SK-N-SH (cell line): Measurements from ENCODE around the gene SUFU. TPM values are rescaled to one million over a fixed set of nuclear protein-coding genes. Genes with fewer than 3 reads are reported as not detected.

ENCODE experiments used
- CTCF ChIA-PET: fragments of 300-600, 350-600 bp; formaldehyde crosslinking; extraction: SDS; loops from one replicate; lab custom pipeline; 2021; lab: Yijun Ruan, JAX
- POLR2A ChIA-PET: fragments of 350-600 bp; sonication (Branson Sonifier 250); formaldehyde crosslinking; extraction: SDS; loops from one replicate; lab custom pipeline; 2020; ENCODE audit warnings: antibody characterized with exemption, inconsistent platforms; lab: Yijun Ruan, JAX
- DNase-seq: peaks from one replicate; pipeline ENCODE4 v3.0.0; 2012
- H2AFZ ChIP-seq: fragments of 200-600 bp; sonication (generic); 2 replicates; pipeline ENCODE4 v1.8.1; 2016; ENCODE audit warnings: antibody characterized with exemption, mild to moderate bottlenecking, low read depth
- H3F3A ChIP-seq: fragments of 200-600 bp; sonication (generic); replicated peaks from 2 replicates; pipeline ENCODE3; 2016; ENCODE audit warnings: antibody characterized with exemption, mild to moderate bottlenecking; ENCODE audit not compliant: insufficient read depth
- H3K27ac ChIP-seq, 2 experiments: fragments of 200-500 bp in 1 of 2; fragments of 200-600 bp in 1 of 2; sonication (Bioruptor generic) in 1 of 2; sonication (generic), shearing (Covaris generic) in 1 of 2; 2 replicates each; pipeline versions ENCODE4 v1.5.1 to v1.6.1; 2014 to 2016; ENCODE audit warnings: low read depth in 2 of 2, inconsistent platforms in 1 of 2, low read length in 1 of 2, mild to moderate bottlenecking in 1 of 2, mixed read lengths in 1 of 2
- H3K27me3 ChIP-seq: fragments of 200-600 bp; sonication (generic), shearing (Covaris generic); 2 replicates; pipeline ENCODE4 v1.6.1; 2016; ENCODE audit warnings: mixed run types; ENCODE audit not compliant: insufficient read depth
- H3K36me3 ChIP-seq, 2 experiments: fragments of 200-500 bp in 1 of 2; fragments of 200-600 bp in 1 of 2; sonication (Bioruptor generic) in 1 of 2; sonication (generic) in 1 of 2; replicated peaks in 1 of 2; 2 replicates each; pipeline versions ENCODE3 to v1.5.1; 2014 to 2016; ENCODE audit warnings: low read length in 1 of 2, mild to moderate bottlenecking in 1 of 2; ENCODE audit not compliant: insufficient read depth in 2 of 2, control insufficient read depth in 1 of 2
- H3K4me1 ChIP-seq, 2 experiments: fragments of 200-500 bp in 1 of 2; fragments of 200-600 bp in 1 of 2; sonication (Bioruptor generic) in 1 of 2; sonication (generic), shearing (Covaris generic) in 1 of 2; 2 replicates each; pipeline versions ENCODE4 v1.5.1 to v1.6.1; 2014 to 2016; ENCODE audit warnings: low read depth in 1 of 2, low read length in 1 of 2, mixed run types in 1 of 2; ENCODE audit not compliant: insufficient read depth in 2 of 2, control insufficient read depth in 1 of 2
- H3K4me2 ChIP-seq: fragments of 200-600 bp; sonication (generic), shearing (Covaris generic); 2 replicates; pipeline ENCODE4 v1.6.1; 2017; ENCODE audit warnings: mixed run types
- H3K4me3 ChIP-seq, 2 experiments: fragments of 200-500 bp in 1 of 2; fragments of 200-600 bp in 1 of 2; sonication (Bioruptor generic) in 1 of 2; sonication (generic), shearing (Covaris generic) in 1 of 2; 2 replicates each; pipeline versions ENCODE4 v1.5.1 to v1.8.1; 2014 to 2016; ENCODE audit warnings: low read depth in 2 of 2, inconsistent platforms in 1 of 2, low read length in 1 of 2, mild to moderate bottlenecking in 1 of 2, mixed read lengths in 1 of 2, moderate library complexity in 1 of 2
- H3K79me2 ChIP-seq: fragments of 200-600 bp; sonication (generic); 2 replicates; pipeline ENCODE4 v1.8.1; 2017; ENCODE audit warnings: mild to moderate bottlenecking; ENCODE audit not compliant: insufficient read depth
- H3K9ac ChIP-seq: fragments of 200-600 bp; sonication (generic); 2 replicates; pipeline ENCODE4 v1.6.1; 2017; ENCODE audit warnings: mixed run types
- H3K9me2 ChIP-seq: fragments of 200-600 bp; sonication (generic); 2 replicates; pipeline ENCODE4 v1.6.1; 2017; ENCODE audit warnings: mixed run types
- H3K9me3 ChIP-seq: fragments of 200-600 bp; sonication (generic); 2 replicates; pipeline ENCODE4 v1.6.1; 2017; ENCODE audit warnings: mixed run types, mild to moderate bottlenecking, moderate library complexity
- H4K20me1 ChIP-seq: fragments of 200-600 bp; sonication (generic); 2 replicates; pipeline ENCODE4 v1.6.1; 2017; ENCODE audit warnings: mild to moderate bottlenecking, mixed run types; ENCODE audit not compliant: insufficient read depth
- CHD2 ChIP-seq: fragments of 150-350 bp; IDR thresholded peaks from 2 replicates; pipeline ENCODE4 v1.6.1; 2018; ENCODE audit warnings: low read length; ENCODE audit not compliant: partially characterized antibody
- CTCF ChIP-seq: fragments of 200-600 bp; sonication (generic); IDR thresholded peaks from 2 replicates; pipeline ENCODE4 v1.6.1; 2017; ENCODE audit warnings: antibody characterized with exemption, mild to moderate bottlenecking, moderate library complexity
- EP300 ChIP-seq, 2 experiments: IDR thresholded peaks; 2 replicates each; pipeline versions ENCODE4 v1.4.0 to v1.6.1; 2012; ENCODE audit warnings: borderline replicate concordance in 1 of 2, low read depth in 1 of 2, low read length in 1 of 2
- GABPA ChIP-seq: IDR thresholded peaks from 2 replicates; pipeline ENCODE4 v1.4.0; 2012; ENCODE audit warnings: low read depth, mild to moderate bottlenecking
- GATA2 ChIP-seq: sonication (generic); formaldehyde crosslinking; IDR thresholded peaks from 2 replicates; pipeline ENCODE4 v1.5.0; 2020; ENCODE audit warnings: mild to moderate bottlenecking, missing genetic modification reagents
- IRF3 ChIP-seq: fragments of 150-350 bp; IDR thresholded peaks from 2 replicates; pipeline ENCODE4 v1.6.1; 2016; ENCODE audit warnings: mild to moderate bottlenecking, low read depth, low read length
- NRF1 ChIP-seq: IDR thresholded peaks from 2 replicates; pipeline ENCODE4 v1.6.1; 2012; ENCODE audit warnings: low read depth, mild to moderate bottlenecking, low read length
- SIN3A ChIP-seq: IDR thresholded peaks from 2 replicates; pipeline ENCODE4 v1.6.1; 2012; ENCODE audit warnings: low read depth, mild to moderate bottlenecking, low read length, moderate library complexity, borderline replicate concordance
- USF1 ChIP-seq: IDR thresholded peaks from 2 replicates; pipeline ENCODE4 v1.4.0; 2012; ENCODE audit warnings: low read depth, borderline replicate concordance
- YY1 ChIP-seq: IDR thresholded peaks from 2 replicates; pipeline ENCODE4 v1.4.0; 2012; ENCODE audit warnings: low read depth, mild to moderate bottlenecking
- WGBS: methylation state at CpG from one replicate; pipeline ENCODE4 v1.1.6; 2017; ENCODE audit warnings: low lambda C conversion rate; 5-methylcytosine and 5-hydroxymethylcytosine counted together
- polyA plus RNA-seq, 3 experiments: library from polyadenylated mRNA; depleted of rRNA; stranded (reverse); fragments of >200 nt; gene quantifications; 2 replicates each; pipeline ENCODE4 v1.2.3, GENCODE V29; 2012

SUFU gene
- polyA plus RNA-seq, 1 of the 3 experiments (the other 2 are of a cell fraction) = 5.7 TPM

GRCh38 chr10:102463983-102464382 is 39.8 kb upstream of the SUFU start (continued):
- no peak for TF ChIP-seq CTCF
- TF ChIP-seq CHD2 = no peak
- no peak for TF ChIP-seq SIN3A
- no peak for TF ChIP-seq YY1
- no peak for TF ChIP-seq NRF1
- TF ChIP-seq GATA2 (CRISPR knock-in tag) = no peak

GRCh38 chr10:102465466-102465865 is 38.3 kb upstream of the SUFU start:
- Histone ChIP-seq H3K9me3 (no peaks in the 10 kb centered on the region), H3K9ac (no peak overlapping the region), H3K27ac (no peak overlapping the region), H3K27me3 (no peaks in the 10 kb centered on the region), H3K79me2 (no peaks in the 10 kb centered on the region), H3F3A (peaks cover 5% of the 10 kb centered on the region), H3K4me1 (peaks cover 0 to 10% of the 10 kb centered on the region in 2 experiments; a peak in 1 of 4 replicates), H3K9me2 (no peaks in the 10 kb centered on the region), H2AFZ (no peak overlapping the region), H3K36me3 (no peaks in the 10 kb centered on the region), H4K20me1 (no peaks in the 10 kb centered on the region), H3K4me2 (no peak overlapping the region), H3K4me3 (no peak overlapping the region)
- DNase-seq = no peak
- POLR2A ChIA-PET = interaction anchor here (0.6 kb wide), 1 partner anchor 209 kb away, joined by 3 read pairs; no protein-coding TSS in a partner anchor
- TF ChIP-seq IRF3 = no peak
- no peak for TF ChIP-seq EP300 (IDR thresholded peaks at IDR 0.05; ENCODE audit: borderline replicate concordance in 1 of 2, low read depth in 1 of 2, low read length in 1 of 2)
- no peak for TF ChIP-seq GABPA
- TF ChIP-seq, all 33 proteins: peak for 0
- CTCF ChIA-PET = interaction anchor here (1.0 to 6.8 kb wide), 2 partner anchors 14 to 33 kb away, joined by 3 to 25 read pairs; partner anchors contain the start of gene CUEDC2
- WGBS = 65% methylated on average over 3 of the region's 3 CpGs

- no peaks in the 10 kb centered on the region for H3K27me3 ChIP-seq
- H3K4me2 ChIP-seq = no peak overlapping the region
- H3K4me1 ChIP-seq = no peaks in the 10 kb centered on the region; a peak in 1 of 4 replicates
- no peaks in the 10 kb centered on the region for H4K20me1 ChIP-seq
- 77% methylated on average over 6 of the region's 6 CpGs for WGBS
- TF ChIP-seq SIN3A (no peak), IRF3 (no peak), USF1 (no peak)
- TF ChIP-seq, all 33 proteins: peak for 0
- ChIA-PET POLR2A (no interaction called here), CTCF (interaction anchor here (1.0 to 6.8 kb wide), 3 partner anchors 12 to 16 kb away, joined by 3 to 25 read pairs (median 7); partner anchors contain the start of gene C10orf95)
- no peaks in the 10 kb centered on the region for H3K79me2 ChIP-seq
- H3K27ac ChIP-seq = no peak overlapping the region
- DNase-seq = no peak
- H3K36me3 ChIP-seq = no peaks in the 10 kb centered on the region
- H3K9ac ChIP-seq = no peak overlapping the region
- H3F3A ChIP-seq = no peaks in the 10 kb centered on the region
- no peak overlapping the region for H2AFZ ChIP-seq
- H3K9me3 ChIP-seq = no peaks in the 10 kb centered on the region
- no peak overlapping the region for H3K4me3 ChIP-seq
- H3K9me2 ChIP-seq = no peaks in the 10 kb centered on the region
These were observed 36.5 kb upstream of the SUFU start for GRCh38 chr10:102467318-102467717.
